ES-I3 (cell line): ENCODE results near the gene MFSD12.

ENCODE experiments used
- H3K36me3 ChIP-seq: 2 replicates; pipeline ENCODE4 v1.6.1; 2013; ENCODE audit warnings: mild to moderate bottlenecking, low read length, control low read depth, moderate library complexity; ENCODE audit not compliant: insufficient read depth
- H3K4me1 ChIP-seq: 2 replicates; pipeline ENCODE4 v1.6.1; 2013; ENCODE audit warnings: mild to moderate bottlenecking, control low read depth, low read length; ENCODE audit not compliant: insufficient read depth
- H3K9ac ChIP-seq: 2 replicates; pipeline ENCODE4 v1.6.1; 2013; ENCODE audit warnings: low read depth, mild to moderate bottlenecking, low read length, moderate library complexity
- H3K9me3 ChIP-seq: 2 replicates; pipeline ENCODE4 v1.6.1; 2013; ENCODE audit warnings: mild to moderate bottlenecking, low read length, moderate library complexity; ENCODE audit not compliant: control insufficient read depth, insufficient read depth

MFSD12 gene

GRCh38 chr19:3497757-3498520, 59.4 kb downstream of the MFSD12 start:
- H3K9ac ChIP-seq = no peak overlapping the region
- H3K9me3 ChIP-seq = no peaks in the 10 kb centered on the region
- H3K36me3 ChIP-seq = no peaks in the 10 kb centered on the region; the same call in none of the 2 replicates
- no peaks in the 10 kb centered on the region for H3K4me1 ChIP-seq

- Histone ChIP-seq H3K4me1 (no peaks in the 10 kb centered on the region), H3K9me3 (no peaks in the 10 kb centered on the region), H3K9ac (no peak overlapping the region), H3K36me3 (no peaks in the 10 kb centered on the region; the same call in none of the 2 replicates)
Measured at GRCh38 chr19:3496392-3497273, 60.8 kb downstream of the MFSD12 start.

- Histone ChIP-seq H3K9ac (no peak overlapping the region), H3K9me3 (no peaks in the 10 kb centered on the region), H3K36me3 (no peaks in the 10 kb centered on the region; the same call in none of the 2 replicates), H3K4me1 (no peaks in the 10 kb centered on the region)
Measured at GRCh38 chr19:3494559-3494958, 62.8 kb downstream of the MFSD12 start.
